ENCODE data around the gene DNAJC3.
"Not testable (repeated sequence)": the region's sequence is repeated elsewhere in the genome, so short reads cannot be mapped to it uniquely, and the experiment has no call there.

The DNAJC3 gene

GRCh38 chr13:95726876-95727275, 49.9 kb downstream of the DNAJC3 start:
- TF ChIP-seq CTCF (IDR thresholded peaks at IDR 0.05; ENCODE audit: poor library complexity, severe bottlenecking): no peak
- no peak for DNase-seq (ENCODE audit: low spot score)
- H3K27me3 ChIP-seq (ENCODE audit: insufficient read depth, poor library complexity, severe bottlenecking): no peaks in the 10 kb centered on the region
- no peak overlapping the region for H3K4me3 ChIP-seq (ENCODE audit: severe bottlenecking)
- H3K9me3 ChIP-seq (ENCODE audit: severe bottlenecking): no peaks in the 10 kb centered on the region
- no peak overlapping the region for H3K27ac ChIP-seq (ENCODE audit: poor library complexity, severe bottlenecking)
- ATAC-seq (ENCODE audit: low read depth): no peak
- peaks cover 47% of the 10 kb centered on the region for H3K36me3 ChIP-seq (ENCODE audit: low read depth)
- no peaks in the 10 kb centered on the region for H3K4me1 ChIP-seq (ENCODE audit: insufficient read depth, poor library complexity, severe bottlenecking)

- ATAC-seq (ENCODE audit: low read depth): no peak
- no peak for DNase-seq (ENCODE audit: low spot score)
- Histone ChIP-seq H3K9me3 (ENCODE audit: severe bottlenecking) (peaks cover 4% of the 10 kb centered on the region), H3K4me3 (ENCODE audit: severe bottlenecking) (no peak overlapping the region), H3K27ac (ENCODE audit: poor library complexity, severe bottlenecking) (no peak overlapping the region), H3K27me3 (ENCODE audit: insufficient read depth, poor library complexity, severe bottlenecking) (no peaks in the 10 kb centered on the region), H3K36me3 (ENCODE audit: low read depth) (peaks cover 47% of the 10 kb centered on the region), H3K4me1 (ENCODE audit: insufficient read depth, poor library complexity, severe bottlenecking) (no peaks in the 10 kb centered on the region)
- TF ChIP-seq CTCF (IDR thresholded peaks at IDR 0.05; ENCODE audit: poor library complexity, severe bottlenecking): no peak
These were observed 52.0 kb downstream of the DNAJC3 start for GRCh38 chr13:95728957-95729356.

GRCh38 chr13:95734124-95734523, 57.2 kb downstream of the DNAJC3 start:
- DNase-seq (ENCODE audit: low spot score): no peak
- peaks cover 7% of the 10 kb centered on the region for H3K9me3 ChIP-seq (ENCODE audit: severe bottlenecking)
- TF ChIP-seq CTCF (IDR thresholded peaks at IDR 0.05; ENCODE audit: poor library complexity, severe bottlenecking): no peak
- H3K4me1 ChIP-seq (ENCODE audit: insufficient read depth, poor library complexity, severe bottlenecking): no peaks in the 10 kb centered on the region
- no peaks in the 10 kb centered on the region for H3K27me3 ChIP-seq (ENCODE audit: insufficient read depth, poor library complexity, severe bottlenecking)
- ATAC-seq (ENCODE audit: low read depth): no peak
- no peak overlapping the region for H3K27ac ChIP-seq (ENCODE audit: poor library complexity, severe bottlenecking)
- H3K36me3 ChIP-seq (ENCODE audit: low read depth): peaks cover 17% of the 10 kb centered on the region
- H3K4me3 ChIP-seq (ENCODE audit: severe bottlenecking): no peak overlapping the region

GRCh38 chr13:95740071-95740978, 63.4 kb downstream of the DNAJC3 start:
- DNase-seq (ENCODE audit: low spot score); ATAC-seq (ENCODE audit: low read depth); H3K36me3 ChIP-seq (ENCODE audit: low read depth); H3K4me3 ChIP-seq (ENCODE audit: severe bottlenecking); H3K4me1 ChIP-seq (ENCODE audit: insufficient read depth, poor library complexity, severe bottlenecking); H3K9me3 ChIP-seq (ENCODE audit: severe bottlenecking); H3K27me3 ChIP-seq (ENCODE audit: insufficient read depth, poor library complexity, severe bottlenecking); H3K27ac ChIP-seq (ENCODE audit: poor library complexity, severe bottlenecking): not testable (repeated sequence)

GRCh38 chr13:95740979-95741320, 64.0 kb downstream of the DNAJC3 start:
- Histone ChIP-seq H3K36me3 (ENCODE audit: low read depth) (no peaks in the 10 kb centered on the region; the same call in 1 of the 2 replicates), H3K4me1 (ENCODE audit: insufficient read depth, poor library complexity, severe bottlenecking) (no peaks in the 10 kb centered on the region), H3K9me3 (ENCODE audit: severe bottlenecking) (no peaks in the 10 kb centered on the region), H3K4me3 (ENCODE audit: severe bottlenecking) (no peak overlapping the region), H3K27me3 (ENCODE audit: insufficient read depth, poor library complexity, severe bottlenecking) (no peaks in the 10 kb centered on the region), H3K27ac (ENCODE audit: poor library complexity, severe bottlenecking) (no peak overlapping the region)
- DNase-seq (ENCODE audit: low spot score) (no peak), ATAC-seq (ENCODE audit: low read depth) (no peak)
- TF ChIP-seq CTCF (IDR thresholded peaks at IDR 0.05; ENCODE audit: poor library complexity, severe bottlenecking): no peak
